Pancreas (tissue), 10 donors: ENCODE results near the gene CACNA1G. TPM values are rescaled to one million over a fixed set of nuclear protein-coding genes. Genes with fewer than 3 reads are reported as not detected.

Source experiments
- ATAC-seq, 4 donors: fragments of 200-7000 bp; cut with Tn5 transposase; one replicate each; pipeline versions ENCODE4 v1.8.0 to v1.9.1; 2020; ENCODE audit warnings: mild to moderate bottlenecking in 4 of 4, moderate library complexity in 4 of 4
- DNase-seq, 6 donors: peaks; one replicate each; pipeline ENCODE4 v3.0.0-alpha.2; 2020
- FAIRE-seq: peaks from 2 replicates; lab custom pipeline; 2012; peaks lifted over from hg19 to GRCh38; lab: Jason Lieb, UNC
- H3K27ac ChIP-seq, 4 donors: fragments of 200-600 bp; sonication (generic); 1 replicate in 3 of 4; 2 replicates in 1 of 4; pipeline versions ENCODE4 v1.5.0 to v1.8.0; 2020
- H3K27me3 ChIP-seq, 4 donors: fragments of 200-600 bp; one replicate each; pipeline ENCODE4 v1.8.0; 2021
- H3K36me3 ChIP-seq, 3 donors: fragments of 200-600 bp; sonication (generic) in 1 of 3; one replicate each; pipeline versions ENCODE4 v1.5.0 to v1.8.0; 2020 to 2021
- H3K4me1 ChIP-seq, 3 donors: fragments of 200-600 bp; one replicate each; pipeline ENCODE4 v1.8.0; 2021
- H3K4me3 ChIP-seq, 4 donors: fragments of 200-600 bp; sonication (generic) in 2 of 4; one replicate each; pipeline versions ENCODE4 v1.5.0 to v1.8.0; 2020 to 2021
- H3K9me3 ChIP-seq, 4 donors: fragments of 200-600 bp; one replicate each; pipeline ENCODE4 v1.8.0; 2021
- CTCF ChIP-seq, 4 donors: fragments of 200-600 bp; sonication (generic) in 3 of 4; IDR thresholded peaks; one replicate each; pipeline versions ENCODE4 v1.5.0 to v1.8.0; 2021; ENCODE audit warnings: antibody characterized with exemption in 4 of 4
- WGBS, 2 donors: extraction: QIAGEN DNeasy Blood & Tissue Kit; methylation state at CpG; one replicate each; pipeline ENCODE4 v1.1.7; 2013; 5-methylcytosine and 5-hydroxymethylcytosine counted together
- intact Hi-C, 3 donors: fragments of 100-400 bp; cut with DNase I; formaldehyde crosslinking; loops; one replicate each; pipeline versions ENCODE4 v1.11.1 to v1.14.2; 2022
- polyA plus RNA-seq, 2 donors: library from polyadenylated mRNA; stranded (reverse); fragments of 200-250 nt; gene quantifications; one replicate each; pipeline ENCODE4 v1.2.3, GENCODE V29; 2013
- total RNA-seq, 6 donors: library from RNA; stranded (reverse); fragmentation: NEBNext Ultra II Directional in 4 of 6; extraction: Animal tissue kit (Norgen Biotek cat#: 25700) in 4 of 6; gene quantifications; one replicate each; pipeline versions ENCODE4 v1.2.1 to v1.2.4, GENCODE V29; 2021 to 2023
- donor health status: healthy with polysubstance abuse.
- donor health status: DM: no; HTN: no; CAD: no; lungs with moderate emphysema.
- donor health status: DM: no; HTN: no; CAD: no.
- donor health status: control.
- donor health status: control.
- donor health status: Bipolar disorder and iron deficiency.
- donor health status: DM: yes; HTN: yes; CAD: no.
- donor health status: DM: no; HTN: no; CAD: no.
- donor health status: DM: no; HTN: no; CAD: no.
- donor health status: DM: yes; HTN: yes; CAD: no.

The CACNA1G gene
- total and polyA plus RNA-seq, 8 donors: 0.02 to 0.37 (median 0.09) TPM; not detected in 1

- Histone ChIP-seq H3K4me1 (no peaks in the 10 kb centered on the region), H3K36me3 (no peaks in the 10 kb centered on the region), H3K27me3 (no peaks in the 10 kb centered on the region), H3K27ac (no peak overlapping the region), H3K9me3 (no peaks in the 10 kb centered on the region), H3K4me3 (no peak overlapping the region)
- WGBS, 2 donors: 93 to 98% methylated on average over 7 of the region's 7 CpGs
- FAIRE-seq (no peak), DNase-seq (no peak), ATAC-seq (no peak)
- TF ChIP-seq CTCF (IDR thresholded peaks at IDR 0.05): no peak
- intact Hi-C loops: no loop called here
Measured at GRCh38 chr17:50569592-50569991, 9.1 kb downstream of the CACNA1G start.

- Histone ChIP-seq H3K4me1 (no peaks in the 10 kb centered on the region), H3K4me3 (no peak overlapping the region), H3K36me3 (no peaks in the 10 kb centered on the region), H3K27ac (no peak overlapping the region), H3K27me3 (no peaks in the 10 kb centered on the region), H3K9me3 (no peaks in the 10 kb centered on the region)
- ATAC-seq (no peak), FAIRE-seq (no peak), DNase-seq (no peak)
- WGBS, 2 donors: 91 to 93% methylated on average over 8 of the region's 8 CpGs
- intact Hi-C loops: no loop called here
- TF ChIP-seq CTCF (IDR thresholded peaks at IDR 0.05): no peak
Measured at GRCh38 chr17:50570032-50570431, 9.5 kb downstream of the CACNA1G start.

DNA sequence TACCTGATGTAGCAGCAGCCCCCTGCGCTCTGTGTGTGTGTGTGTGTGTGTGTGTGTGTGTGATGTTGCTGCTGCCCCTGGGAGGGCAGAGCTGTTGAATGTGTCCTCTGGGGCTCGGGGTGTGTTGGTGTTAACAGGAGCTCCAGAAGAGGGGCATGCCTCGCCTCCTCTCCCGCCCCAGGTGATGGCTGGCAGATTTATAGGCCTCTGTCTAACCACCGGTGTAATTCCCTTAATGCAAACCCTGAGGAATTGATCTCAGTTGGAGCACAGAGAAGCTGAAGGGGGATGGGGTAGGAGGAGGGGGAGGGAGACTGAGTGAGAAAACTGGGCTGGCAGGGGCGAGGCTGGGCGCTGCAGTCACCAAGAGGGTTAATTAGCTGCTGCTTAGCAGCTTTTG, 10.0 kb downstream of the CACNA1G start:
- 84 to 89% methylated on average over 7 of the region's 7 CpGs for WGBS, 2 donors
- intact Hi-C loops: no loop called here
- DNase-seq: no peak
- H3K4me3 ChIP-seq: no peak overlapping the region
- no peak for ATAC-seq
- no peak for FAIRE-seq
- H3K36me3 ChIP-seq: no peaks in the 10 kb centered on the region
- H3K27me3 ChIP-seq: no peaks in the 10 kb centered on the region
- no peak overlapping the region for H3K27ac ChIP-seq
- TF ChIP-seq CTCF (IDR thresholded peaks at IDR 0.05): no peak
- no peaks in the 10 kb centered on the region for H3K4me1 ChIP-seq
- no peaks in the 10 kb centered on the region for H3K9me3 ChIP-seq

DNA sequence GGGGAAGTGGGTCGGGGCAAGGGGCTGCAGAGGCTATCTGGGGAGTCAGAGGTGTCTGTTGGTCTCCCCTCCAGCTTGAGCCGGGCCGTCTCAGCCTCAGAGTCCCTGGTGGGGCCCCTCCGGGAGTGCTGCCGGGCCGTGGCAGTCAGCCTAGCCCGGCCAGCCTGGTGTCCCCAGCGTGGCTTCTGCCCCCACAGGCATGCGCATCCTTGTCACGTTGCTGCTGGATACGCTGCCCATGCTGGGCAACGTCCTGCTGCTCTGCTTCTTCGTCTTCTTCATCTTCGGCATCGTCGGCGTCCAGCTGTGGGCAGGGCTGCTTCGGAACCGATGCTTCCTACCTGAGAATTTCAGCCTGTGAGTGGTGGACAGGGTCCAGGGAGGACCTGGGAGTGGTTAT, 11.2 kb downstream of the CACNA1G start:
- H3K27ac ChIP-seq: no peak overlapping the region
- H3K27me3 ChIP-seq: no peaks in the 10 kb centered on the region
- ATAC-seq: no peak
- WGBS, 2 donors: 79 to 84% methylated on average over 19 of the region's 19 CpGs
- no peak for DNase-seq
- intact Hi-C loops: no loop called here
- no peaks in the 10 kb centered on the region for H3K4me1 ChIP-seq
- H3K36me3 ChIP-seq: no peaks in the 10 kb centered on the region
- no peak overlapping the region for H3K4me3 ChIP-seq
- TF ChIP-seq CTCF (IDR thresholded peaks at IDR 0.05): no peak
- FAIRE-seq: no peak
- no peaks in the 10 kb centered on the region for H3K9me3 ChIP-seq

GRCh38 chr17:50572541-50572940, 12.0 kb downstream of the CACNA1G start:
- no peaks in the 10 kb centered on the region for H3K36me3 ChIP-seq
- no peaks in the 10 kb centered on the region for H3K9me3 ChIP-seq
- H3K27ac ChIP-seq: no peak overlapping the region
- H3K4me3 ChIP-seq: no peak overlapping the region
- no peak for DNase-seq
- intact Hi-C loops: no loop called here
- no peaks in the 10 kb centered on the region for H3K4me1 ChIP-seq
- WGBS, 2 donors: 92 to 94% methylated on average over 20 of the region's 20 CpGs
- no peak for TF ChIP-seq CTCF (IDR thresholded peaks at IDR 0.05)
- no peak for FAIRE-seq
- no peaks in the 10 kb centered on the region for H3K27me3 ChIP-seq
- ATAC-seq: no peak
